Measurements from ENCODE around the gene PRKCQ. TPM values are rescaled to one million over a fixed set of nuclear protein-coding genes. Genes with fewer than 3 reads are reported as not detected.
"Not testable (repeated sequence)": the region's sequence is repeated elsewhere in the genome, so short reads cannot be mapped to it uniquely, and the experiment has no call there.

Gene PRKCQ
- total RNA-seq, 2 donors from 2014 or later = 0.41 to 0.42 TPM

- Histone ChIP-seq H3K36me3 (no peaks in the 10 kb centered on the region), H3K9me3 (no peaks in the 10 kb centered on the region), H3K4me3 (no peak overlapping the region), H3K4me1 (ENCODE audit: control insufficient read depth in 1 of 2, low read depth in 2 of 2) (no peaks in the 10 kb centered on the region), H3K27me3 (replicated peaks; ENCODE audit: insufficient read depth) (no peaks in the 10 kb centered on the region), H3K27ac (no peak overlapping the region)
- ATAC-seq (ENCODE audit: insufficient number of reproducible peaks, low FRiP score, low read depth) = no peak
- no peak for DNase-seq (ENCODE audit: low spot score)
- TF ChIP-seq CTCF (IDR thresholded peaks at IDR 0.05) = no peak
Observed at GRCh38 chr10:6473430-6473829, 106.6 kb downstream of the PRKCQ start.

- not testable (repeated sequence) for H3K36me3 ChIP-seq; H3K4me1 ChIP-seq (ENCODE audit: control insufficient read depth in 1 of 2, low read depth in 2 of 2); DNase-seq (ENCODE audit: low spot score); H3K9me3 ChIP-seq; H3K4me3 ChIP-seq; ATAC-seq (ENCODE audit: insufficient number of reproducible peaks, low FRiP score, low read depth); H3K27ac ChIP-seq; H3K27me3 ChIP-seq (replicated peaks; ENCODE audit: insufficient read depth)
Observed at GRCh38 chr10:6472710-6473005, 107.4 kb downstream of the PRKCQ start.

GRCh38 chr10:6470894-6471618, 109.0 kb downstream of the PRKCQ start:
- Histone ChIP-seq H3K4me3 (no peak overlapping the region), H3K4me1 (ENCODE audit: control insufficient read depth in 1 of 2, low read depth in 2 of 2) (no peaks in the 10 kb centered on the region), H3K27me3 (replicated peaks; ENCODE audit: insufficient read depth) (no peaks in the 10 kb centered on the region), H3K9me3 (no peaks in the 10 kb centered on the region), H3K36me3 (no peaks in the 10 kb centered on the region), H3K27ac (no peak overlapping the region)
- TF ChIP-seq CTCF (IDR thresholded peaks at IDR 0.05) = no peak
- ATAC-seq (ENCODE audit: insufficient number of reproducible peaks, low FRiP score, low read depth) (no peak), DNase-seq (ENCODE audit: low spot score) (no peak)

GRCh38 chr10:6469661-6470060, 110.4 kb downstream of the PRKCQ start:
- no peak for DNase-seq (ENCODE audit: low spot score)
- H3K27ac ChIP-seq = no peak overlapping the region

GRCh38 chr10:6465854-6466601, 114.0 kb downstream of the PRKCQ start:
- Histone ChIP-seq H3K9me3 (no peaks in the 10 kb centered on the region), H3K27me3 (replicated peaks; ENCODE audit: insufficient read depth) (no peaks in the 10 kb centered on the region), H3K4me1 (ENCODE audit: control insufficient read depth in 1 of 2, low read depth in 2 of 2) (no peaks in the 10 kb centered on the region), H3K4me3 (no peak overlapping the region), H3K27ac (no peak overlapping the region), H3K36me3 (no peaks in the 10 kb centered on the region)
- no peak for TF ChIP-seq CTCF (IDR thresholded peaks at IDR 0.05)
- ATAC-seq (ENCODE audit: insufficient number of reproducible peaks, low FRiP score, low read depth) (no peak), DNase-seq (ENCODE audit: low spot score) (no peak)

More at GRCh38 chr10:6469661-6470060, 110.4 kb downstream of the PRKCQ start:
- ATAC-seq (ENCODE audit: insufficient number of reproducible peaks, low FRiP score, low read depth) = no peak
- H3K36me3 ChIP-seq = no peaks in the 10 kb centered on the region
- no peak overlapping the region for H3K4me3 ChIP-seq
- no peaks in the 10 kb centered on the region for H3K4me1 ChIP-seq (ENCODE audit: control insufficient read depth in 1 of 2, low read depth in 2 of 2)
- H3K9me3 ChIP-seq = no peaks in the 10 kb centered on the region
- no peak for TF ChIP-seq CTCF (IDR thresholded peaks at IDR 0.05)
- no peaks in the 10 kb centered on the region for H3K27me3 ChIP-seq (replicated peaks; ENCODE audit: insufficient read depth)
